Activated naive CD4-positive, alpha-beta T cell treated with anti-CD3 and anti-CD28 coated beads, Interleukin-2, amount 10 ng/mL, durations not matched to agents 7 days and 5 days (primary cell): Measurements from ENCODE around the gene TNC.

Experiments
- CTCF ChIA-PET: fragments of 350-600 bp; sonication (Branson Sonifier 250); formaldehyde crosslinking; loops from one replicate; lab custom pipeline; 2021; ENCODE audit warnings: antibody characterized with exemption; lab: Charles Lee
- DNase-seq: peaks from one replicate; pipeline ENCODE4 v3.0.0-alpha.2; 2020
- H3K27ac Mint-ChIP-seq: one replicate; pipeline ENCODE4 v1.8.0; 2021; ENCODE audit warnings: mild to moderate bottlenecking, moderate library complexity, mixed read lengths
- H3K27me3 Mint-ChIP-seq: one replicate; pipeline ENCODE4 v1.8.0; 2021; ENCODE audit warnings: mild to moderate bottlenecking, mixed read lengths
- H3K36me3 Mint-ChIP-seq: one replicate; pipeline ENCODE4 v1.8.0; 2021; ENCODE audit warnings: mixed read lengths
- H3K4me1 Mint-ChIP-seq: one replicate; pipeline ENCODE4 v1.8.0; 2021; ENCODE audit warnings: mixed read lengths
- H3K4me3 Mint-ChIP-seq: one replicate; pipeline ENCODE4 v1.8.0; 2021; ENCODE audit warnings: mild to moderate bottlenecking, moderate library complexity, mixed read lengths
- H3K9me3 Mint-ChIP-seq: one replicate; pipeline ENCODE4 v1.8.0; 2021; ENCODE audit warnings: mixed read lengths

TNC gene

GRCh38 chr9:115117999-115118878, at the start of gene TNC:
TNC (minus strand) TSS chr9:115118157; CDS start chr9:115091018, 27,139 bp downstream.
- Mint-ChIP-seq H3K36me3 (no peaks in the 10 kb centered on the region), H3K9me3 (no peaks in the 10 kb centered on the region), H3K4me3 (no peak within 1 kb of the TSS), H3K4me1 (peaks cover 8% of the 10 kb centered on the region), H3K27ac (no peak within 1 kb of the TSS), H3K27me3 (peaks cover 72% of the 10 kb centered on the region)
- no peak for DNase-seq
- CTCF ChIA-PET, result no interaction called here

- no peak for DNase-seq
- peaks cover 18% of the 10 kb centered on the region for H3K27me3 Mint-ChIP-seq
- H3K9me3 Mint-ChIP-seq, result peaks cover 6% of the 10 kb centered on the region
- H3K4me3 Mint-ChIP-seq, result no peak overlapping the region
- H3K36me3 Mint-ChIP-seq, result no peaks in the 10 kb centered on the region
- no peak overlapping the region for H3K27ac Mint-ChIP-seq
- CTCF ChIA-PET, result no interaction called here
- H3K4me1 Mint-ChIP-seq, result no peaks in the 10 kb centered on the region
Measured at GRCh38 chr9:115167175-115167574, 49.2 kb upstream of the TNC start.

- H3K4me3 Mint-ChIP-seq, result no peak overlapping the region
- DNase-seq, result no peak
- peaks cover 6% of the 10 kb centered on the region for H3K9me3 Mint-ChIP-seq
- H3K4me1 Mint-ChIP-seq, result no peaks in the 10 kb centered on the region
- CTCF ChIA-PET, result no interaction called here
- no peak overlapping the region for H3K27ac Mint-ChIP-seq
- H3K36me3 Mint-ChIP-seq, result no peaks in the 10 kb centered on the region
- peaks cover 23% of the 10 kb centered on the region for H3K27me3 Mint-ChIP-seq
Measured at GRCh38 chr9:115165233-115165632, 47.3 kb upstream of the TNC start.

GRCh38 chr9:115164511-115164974, 46.6 kb upstream of the TNC start:
- Mint-ChIP-seq H3K36me3 (no peaks in the 10 kb centered on the region), H3K9me3 (peaks cover 6% of the 10 kb centered on the region), H3K4me3 (no peak overlapping the region), H3K27me3 (peaks cover 23% of the 10 kb centered on the region), H3K27ac (no peak overlapping the region), H3K4me1 (no peaks in the 10 kb centered on the region)
- DNase-seq, result no peak
- CTCF ChIA-PET, result no interaction called here

GRCh38 chr9:115162946-115163345, 45.0 kb upstream of the TNC start:
- no peaks in the 10 kb centered on the region for H3K36me3 Mint-ChIP-seq
- no peak overlapping the region for H3K27ac Mint-ChIP-seq
- H3K4me3 Mint-ChIP-seq, result no peak overlapping the region
- peaks cover 6% of the 10 kb centered on the region for H3K9me3 Mint-ChIP-seq
- no peaks in the 10 kb centered on the region for H3K4me1 Mint-ChIP-seq
- no peak for DNase-seq
- peaks cover 23% of the 10 kb centered on the region for H3K27me3 Mint-ChIP-seq
- CTCF ChIA-PET, result no interaction called here

- no peaks in the 10 kb centered on the region for H3K36me3 Mint-ChIP-seq
- CTCF ChIA-PET, result interaction anchor here (1.2 kb wide), 1 partner anchor 569 kb away, joined by 3 read pairs; no protein-coding TSS in a partner anchor
- peaks cover 21% of the 10 kb centered on the region for H3K27me3 Mint-ChIP-seq
- H3K4me3 Mint-ChIP-seq, result no peak overlapping the region
- no peak overlapping the region for H3K27ac Mint-ChIP-seq
- H3K4me1 Mint-ChIP-seq, result no peaks in the 10 kb centered on the region
- no peak for DNase-seq
- peaks cover 6% of the 10 kb centered on the region for H3K9me3 Mint-ChIP-seq
Measured at GRCh38 chr9:115161446-115161845, 43.5 kb upstream of the TNC start.

- no peak overlapping the region for H3K27ac Mint-ChIP-seq
- no peak for DNase-seq
- H3K9me3 Mint-ChIP-seq, result peaks cover 6% of the 10 kb centered on the region
- H3K27me3 Mint-ChIP-seq, result peaks cover 19% of the 10 kb centered on the region
- CTCF ChIA-PET, result interaction anchor here (0.6 to 1.7 kb wide), 2 partner anchors 164 to 477 kb away, joined by 3 to 4 read pairs; partner anchors contain the start of gene TEX48
- no peaks in the 10 kb centered on the region for H3K4me1 Mint-ChIP-seq
- no peaks in the 10 kb centered on the region for H3K36me3 Mint-ChIP-seq
- no peak overlapping the region for H3K4me3 Mint-ChIP-seq
Measured at GRCh38 chr9:115158661-115159481, 40.9 kb upstream of the TNC start.

- H3K4me3 Mint-ChIP-seq, result no peak overlapping the region
- no peak for DNase-seq
- H3K9me3 Mint-ChIP-seq, result no peaks in the 10 kb centered on the region
- peaks cover 17% of the 10 kb centered on the region for H3K27me3 Mint-ChIP-seq
- H3K36me3 Mint-ChIP-seq, result no peaks in the 10 kb centered on the region
- H3K27ac Mint-ChIP-seq, result no peak overlapping the region
- CTCF ChIA-PET, result no interaction called here
- no peaks in the 10 kb centered on the region for H3K4me1 Mint-ChIP-seq
Measured at GRCh38 chr9:115157245-115157674, 39.3 kb upstream of the TNC start.

GRCh38 chr9:115155037-115155436, 37.1 kb upstream of the TNC start:
- no peak for DNase-seq
- CTCF ChIA-PET, result no interaction called here
- H3K4me3 Mint-ChIP-seq, result no peak overlapping the region
- H3K4me1 Mint-ChIP-seq, result no peaks in the 10 kb centered on the region
- H3K36me3 Mint-ChIP-seq, result no peaks in the 10 kb centered on the region
- H3K27me3 Mint-ChIP-seq, result peaks cover 12% of the 10 kb centered on the region
- no peaks in the 10 kb centered on the region for H3K9me3 Mint-ChIP-seq
- H3K27ac Mint-ChIP-seq, result no peak overlapping the region

- no peaks in the 10 kb centered on the region for H3K36me3 Mint-ChIP-seq
- DNase-seq, result no peak
- H3K9me3 Mint-ChIP-seq, result no peaks in the 10 kb centered on the region
- CTCF ChIA-PET, result no interaction called here
- H3K27ac Mint-ChIP-seq, result no peak overlapping the region
- peaks cover 12% of the 10 kb centered on the region for H3K27me3 Mint-ChIP-seq
- H3K4me1 Mint-ChIP-seq, result no peaks in the 10 kb centered on the region
- H3K4me3 Mint-ChIP-seq, result no peak overlapping the region
Measured at GRCh38 chr9:115154617-115155016, 36.7 kb upstream of the TNC start.

- Mint-ChIP-seq H3K27ac (no peak overlapping the region), H3K4me1 (no peaks in the 10 kb centered on the region), H3K27me3 (peaks cover 28% of the 10 kb centered on the region), H3K36me3 (no peaks in the 10 kb centered on the region), H3K9me3 (no peaks in the 10 kb centered on the region), H3K4me3 (no peak overlapping the region)
- DNase-seq, result no peak
- CTCF ChIA-PET, result no interaction called here
Measured at GRCh38 chr9:115152281-115152820, 34.4 kb upstream of the TNC start.

- H3K9me3 Mint-ChIP-seq, result peaks cover 2% of the 10 kb centered on the region
- CTCF ChIA-PET, result no interaction called here
- no peak overlapping the region for H3K4me3 Mint-ChIP-seq
- peaks cover 6% of the 10 kb centered on the region for H3K4me1 Mint-ChIP-seq
- no peak overlapping the region for H3K27ac Mint-ChIP-seq
- peaks cover 4% of the 10 kb centered on the region for H3K36me3 Mint-ChIP-seq
- H3K27me3 Mint-ChIP-seq, result peaks cover 47% of the 10 kb centered on the region
- no peak for DNase-seq
Measured at GRCh38 chr9:115148721-115149120, 30.8 kb upstream of the TNC start.

GRCh38 chr9:115146581-115147021, 28.6 kb upstream of the TNC start:
- CTCF ChIA-PET, result no interaction called here

GRCh38 chr9:115144706-115145105, 26.7 kb upstream of the TNC start:
- Mint-ChIP-seq H3K9me3 (peaks cover 11% of the 10 kb centered on the region), H3K27ac (no peak overlapping the region), H3K27me3 (peaks cover 43% of the 10 kb centered on the region), H3K4me1 (peaks cover 36% of the 10 kb centered on the region), H3K36me3 (peaks cover 21% of the 10 kb centered on the region), H3K4me3 (no peak overlapping the region)
- CTCF ChIA-PET, result no interaction called here
- no peak for DNase-seq

More at GRCh38 chr9:115146581-115147021, 28.6 kb upstream of the TNC start:
- peaks cover 27% of the 10 kb centered on the region for H3K4me1 Mint-ChIP-seq
- peak overlapping the region; percentile 9 for H3K27ac Mint-ChIP-seq
- peaks cover 12% of the 10 kb centered on the region for H3K36me3 Mint-ChIP-seq
- H3K27me3 Mint-ChIP-seq, result peaks cover 43% of the 10 kb centered on the region
- no peak overlapping the region for H3K4me3 Mint-ChIP-seq
- peaks cover 6% of the 10 kb centered on the region for H3K9me3 Mint-ChIP-seq
- no peak for DNase-seq
